Fibroblast of pulmonary artery (primary cell): ENCODE measurements around the gene RANBP3.

Source experiments
- DNase-seq: peaks from one replicate; pipeline ENCODE4 v3.0.0-alpha.2; 2010; ENCODE audit warnings: low read depth
- H3K4me3 ChIP-seq: replicated peaks from 2 replicates; pipeline ENCODE4 v1.5.1; 2011; ENCODE audit warnings: low read depth, mild to moderate bottlenecking, control low read depth, low read length, moderate library complexity
- CTCF ChIP-seq: IDR thresholded peaks from 2 replicates; pipeline ENCODE4 v1.5.1; 2011; ENCODE audit warnings: mild to moderate bottlenecking, control low read depth, low read length, inconsistent platforms; ENCODE audit errors: missing control alignments

RANBP3 gene

GRCh38 chr19:5899728-5900526 is 78.0 kb downstream of the RANBP3 start:
- H3K4me3 ChIP-seq, result no peak overlapping the region
- TF ChIP-seq CTCF, result no peak
- DNase-seq, result no peak

- TF ChIP-seq CTCF, result no peak
- no peak overlapping the region for H3K4me3 ChIP-seq
- no peak for DNase-seq
These were observed 80.6 kb downstream of the RANBP3 start for GRCh38 chr19:5897189-5897969.

DNA sequence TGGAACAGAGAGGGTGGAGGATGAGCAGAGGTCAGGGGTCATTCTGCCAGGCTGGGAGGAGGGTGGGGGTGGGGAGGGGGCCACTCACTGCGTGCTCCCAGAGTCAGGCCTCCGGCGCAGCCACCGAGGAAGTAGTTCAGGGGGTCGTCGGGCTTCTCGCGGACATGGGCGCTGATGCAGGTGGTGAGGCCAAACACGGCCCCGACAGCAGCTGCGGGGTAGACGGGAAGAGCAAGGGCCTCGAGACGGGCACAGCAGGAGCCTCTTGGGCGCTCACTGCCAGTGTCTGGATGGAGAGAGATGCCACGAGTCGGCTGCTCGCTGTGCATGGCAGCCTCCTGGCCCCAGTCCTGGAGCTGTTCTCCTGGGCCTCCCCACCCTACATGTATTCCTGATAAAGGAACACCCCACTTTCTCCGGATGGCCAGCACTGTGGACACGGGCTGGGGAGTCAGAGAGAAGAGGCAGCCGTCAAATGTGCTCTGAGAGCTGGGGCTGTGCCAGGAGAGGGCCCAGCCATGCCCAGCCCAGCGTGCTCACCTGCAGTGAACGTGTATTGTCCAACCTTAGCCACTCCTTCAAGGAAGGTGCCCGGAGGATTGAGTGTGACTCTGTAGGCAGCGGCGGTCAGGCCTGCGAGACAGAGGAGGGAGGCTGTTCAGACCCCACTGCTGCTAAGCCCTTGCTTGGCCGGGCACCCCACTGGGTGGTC is 81.4 kb downstream of the RANBP3 start:
- no peak overlapping the region for H3K4me3 ChIP-seq
- no peak for DNase-seq
- no peak for TF ChIP-seq CTCF

DNA sequence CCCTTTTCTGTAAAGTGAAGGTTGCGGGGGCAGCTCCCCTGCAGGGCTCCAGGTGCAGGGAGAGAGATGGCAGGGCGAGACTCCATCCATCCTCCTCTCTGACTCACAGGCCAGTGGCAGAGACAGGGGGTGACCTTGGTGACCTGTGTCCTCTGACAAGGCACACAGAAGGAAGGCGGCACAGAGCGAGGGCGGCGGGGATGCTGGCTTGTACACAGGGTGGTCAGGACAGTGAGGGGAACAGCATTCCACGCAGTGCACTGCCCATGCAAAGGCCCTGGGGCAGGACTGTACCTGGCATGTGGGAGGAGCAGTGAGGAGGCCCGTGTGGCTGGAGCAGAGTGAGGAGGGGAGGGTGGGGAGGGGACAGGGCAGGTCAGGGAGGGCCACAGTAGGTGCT is 82.0 kb downstream of the RANBP3 start:
- no peak overlapping the region for H3K4me3 ChIP-seq
- no peak for DNase-seq
- no peak for TF ChIP-seq CTCF

GRCh38 chr19:5895409-5895808 is 82.5 kb downstream of the RANBP3 start:
- no peak overlapping the region for H3K4me3 ChIP-seq
- DNase-seq, result no peak
- no peak for TF ChIP-seq CTCF

GRCh38 chr19:5894704-5895349 is 83.1 kb downstream of the RANBP3 start:
- H3K4me3 ChIP-seq, result no peak overlapping the region
- no peak for TF ChIP-seq CTCF
- no peak for DNase-seq
